NCI-H526 treated with DMSO at 0.1 percent for 48 hours (cell line): ENCODE measurements around the gene FBXL14.
"Not testable (repeated sequence)": the region's sequence is repeated elsewhere in the genome, so short reads cannot be mapped to it uniquely, and the experiment has no call there.

Experiments
- DNase-seq: peaks from one replicate; lab custom pipeline; 2025; lab: John Stamatoyannopoulos, UW

FBXL14 gene

DNA sequence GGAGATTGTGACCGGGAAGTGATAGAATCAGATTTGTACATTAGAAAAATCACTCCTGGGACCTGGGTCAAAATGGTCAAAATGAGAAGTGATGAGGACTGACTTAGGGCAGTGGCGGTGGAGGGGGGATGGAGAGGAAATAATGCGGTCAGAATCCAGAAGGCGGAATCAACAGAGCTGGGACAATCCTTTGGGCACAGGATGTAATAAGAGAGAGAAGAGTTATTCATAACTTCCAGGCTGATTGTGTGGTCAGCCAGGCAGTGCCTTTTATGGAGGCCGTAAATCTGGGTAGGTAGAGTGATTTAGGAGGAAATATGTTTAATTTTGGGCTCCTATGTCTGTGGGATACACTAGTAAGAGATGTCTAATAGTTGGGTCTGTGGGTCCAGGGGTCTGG, 21.6 kb downstream of the FBXL14 start:
- no peak for DNase-seq

GRCh38 chr12:1567852-1568251, 26.5 kb downstream of the FBXL14 start:
- DNase-seq, result no peak

- DNase-seq, result no peak
These were observed 27.8 kb downstream of the FBXL14 start for GRCh38 chr12:1566449-1567135.

DNA sequence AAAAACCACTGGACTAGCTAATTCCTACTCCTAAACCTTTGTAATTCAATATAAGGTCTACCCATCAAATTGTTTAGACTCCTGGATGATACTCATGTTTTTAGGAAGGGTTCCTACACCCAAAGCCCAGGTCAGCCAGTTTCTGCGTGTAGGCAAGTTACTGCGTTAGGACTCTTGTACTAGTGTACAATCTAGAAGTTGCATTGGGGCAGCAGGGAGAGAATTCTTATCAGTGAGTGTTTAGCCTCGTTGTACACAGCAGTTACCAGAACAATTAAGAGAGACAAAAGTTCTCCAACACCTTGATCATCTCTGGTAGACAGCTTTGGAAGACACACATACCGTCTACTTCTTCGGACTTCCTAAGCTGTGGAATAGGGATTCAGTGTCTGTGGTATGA, 29.2 kb downstream of the FBXL14 start:
- no peak for DNase-seq

- no peak for DNase-seq
These were observed 30.3 kb downstream of the FBXL14 start for GRCh38 chr12:1564067-1564466.

DNA sequence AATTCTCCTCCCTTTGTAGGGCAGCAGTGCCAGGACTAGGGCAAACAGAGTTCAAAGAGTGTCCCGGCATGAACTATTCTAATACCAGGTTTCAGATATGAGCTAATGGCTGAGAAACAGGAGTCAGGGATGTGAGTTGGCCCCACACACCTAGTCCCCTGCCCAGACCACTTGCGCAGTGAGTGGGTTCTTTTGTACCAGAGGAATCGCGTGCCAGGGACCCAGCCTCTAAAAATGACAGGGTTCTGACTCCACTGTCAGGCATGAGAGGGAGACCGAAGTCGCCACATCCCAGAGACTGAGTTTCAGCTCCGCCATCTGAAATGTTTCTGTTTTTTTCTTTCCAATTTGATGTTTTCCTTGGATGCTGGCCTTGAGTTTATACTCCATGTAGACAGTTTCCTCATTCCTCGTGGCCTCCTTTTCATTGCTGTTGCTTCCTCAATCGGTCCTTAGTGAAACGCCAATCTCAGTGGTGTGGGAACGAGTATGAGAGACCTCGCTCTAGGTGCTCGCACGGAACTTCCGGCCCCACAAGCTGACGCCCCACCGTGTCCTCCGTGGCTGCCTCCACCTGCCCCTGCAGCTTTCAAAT, 31.5 kb downstream of the FBXL14 start:
- no peak for DNase-seq

- no peak for DNase-seq
These were observed 33.7 kb downstream of the FBXL14 start for GRCh38 chr12:1560704-1561103.

- no peak for DNase-seq
These were observed 34.7 kb downstream of the FBXL14 start for GRCh38 chr12:1559676-1560091.

DNA sequence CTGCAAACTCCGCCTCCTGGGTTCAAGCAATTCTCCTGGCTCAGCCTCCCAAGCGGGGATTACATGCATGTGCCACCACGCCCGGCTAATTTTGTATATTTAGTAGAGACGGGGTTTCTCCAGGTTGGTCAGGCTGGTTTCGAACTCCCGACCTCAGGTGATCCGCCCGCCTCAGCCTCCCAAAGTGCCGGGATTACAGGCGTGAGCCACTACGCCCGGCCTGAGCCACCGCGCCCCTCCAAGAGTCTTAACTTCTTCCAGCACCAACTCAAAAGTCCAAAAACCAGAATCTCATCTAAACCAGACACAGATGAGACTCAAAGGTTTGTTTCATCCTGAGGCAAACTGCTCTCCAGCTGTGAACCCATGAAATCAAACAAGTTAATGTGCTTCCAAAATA, 36.3 kb downstream of the FBXL14 start:
- not testable (repeated sequence) for DNase-seq

DNA sequence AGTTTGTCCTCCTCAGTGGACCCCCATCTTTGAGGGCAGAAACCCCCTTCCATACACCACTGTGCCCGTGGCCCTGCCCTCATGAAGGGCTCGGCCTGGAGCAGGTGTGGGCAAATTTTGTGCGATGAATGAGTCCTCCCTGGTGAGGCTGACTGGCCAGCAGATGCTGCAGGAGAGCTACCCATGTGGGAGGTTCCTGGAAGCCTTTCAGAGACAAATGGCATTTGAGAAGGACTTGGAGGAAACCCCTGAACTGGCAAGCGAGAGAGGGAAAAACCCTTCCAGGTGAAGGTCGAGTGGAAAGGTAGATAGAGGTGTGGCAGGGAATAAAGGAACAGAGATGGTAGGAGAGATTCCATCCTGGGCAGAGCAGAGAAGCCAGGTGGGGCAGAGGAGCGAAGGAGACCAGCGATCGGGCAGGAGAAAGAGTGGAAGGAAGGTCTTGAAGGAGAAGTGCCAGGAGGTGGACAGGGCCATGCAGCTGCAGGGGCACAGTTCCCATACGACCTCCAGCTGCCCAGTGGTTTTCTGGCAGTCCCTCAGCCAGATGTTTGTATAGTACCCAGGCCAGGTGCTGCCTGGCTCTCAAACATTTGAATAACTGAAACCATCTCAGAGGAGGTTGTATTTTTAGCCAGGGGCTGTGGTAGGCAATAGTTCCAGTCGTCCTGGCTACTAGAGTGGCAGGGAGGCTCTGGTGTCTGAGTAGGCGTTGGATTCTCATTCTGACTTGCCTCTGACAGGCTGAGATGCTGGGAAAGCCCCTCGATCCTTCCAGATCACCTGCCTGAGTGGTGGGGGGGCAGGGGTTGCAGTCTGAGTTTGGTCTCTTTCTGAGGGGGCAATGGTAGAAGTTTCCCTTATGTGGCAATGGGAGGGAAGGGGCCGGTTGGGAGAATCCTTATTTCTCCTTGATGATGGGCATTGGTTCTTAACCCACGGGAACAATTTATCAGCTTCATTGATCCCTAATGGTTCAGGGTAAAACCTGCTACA, 40.1 kb downstream of the FBXL14 start:
- DNase-seq, result peak; percentile 90

DNA sequence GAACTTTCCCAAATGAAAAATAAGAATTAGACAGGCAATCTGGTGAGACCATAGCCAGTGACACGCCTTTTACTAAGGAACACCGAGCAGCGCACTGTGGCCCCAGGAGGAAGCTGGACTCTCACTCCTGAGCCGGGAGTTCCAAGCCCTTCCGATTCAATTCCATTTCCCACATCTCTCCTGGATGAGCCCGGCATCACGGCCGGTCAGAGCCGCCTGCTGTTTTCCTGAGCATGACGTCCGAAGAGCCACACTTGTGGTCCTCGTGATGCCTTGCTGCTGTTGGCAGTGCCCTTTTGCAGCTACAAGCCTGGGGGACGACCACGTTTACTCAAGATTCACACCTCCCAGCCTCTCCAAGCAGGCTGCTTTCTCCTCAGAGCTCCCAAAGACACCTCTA, 40.8 kb downstream of the FBXL14 start:
- DNase-seq, result peak; percentile 47

- DNase-seq, result no peak
These were observed 41.4 kb downstream of the FBXL14 start for GRCh38 chr12:1552911-1553491.

GRCh38 chr12:1552171-1552570, 42.2 kb downstream of the FBXL14 start:
- DNase-seq, result no peak

DNA sequence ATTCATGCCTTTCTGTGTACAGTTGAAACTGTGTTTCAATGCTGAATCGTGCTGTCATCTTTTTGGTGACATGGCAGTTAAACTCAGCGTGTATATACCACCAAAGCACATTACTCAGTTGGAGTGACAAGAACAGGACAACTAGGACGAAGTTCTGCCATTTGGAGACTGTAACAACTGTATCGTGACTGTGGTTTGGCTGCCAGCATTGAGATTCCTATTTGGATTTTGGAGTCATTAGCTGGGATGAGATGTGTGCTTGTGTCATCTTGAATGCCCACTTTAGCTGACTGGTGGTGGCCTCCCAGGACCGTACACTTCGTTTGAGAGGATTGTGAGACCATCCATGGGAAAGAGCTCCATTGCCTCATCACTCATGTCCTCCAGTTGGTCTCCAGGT, 42.9 kb downstream of the FBXL14 start:
- DNase-seq, result no peak

DNA sequence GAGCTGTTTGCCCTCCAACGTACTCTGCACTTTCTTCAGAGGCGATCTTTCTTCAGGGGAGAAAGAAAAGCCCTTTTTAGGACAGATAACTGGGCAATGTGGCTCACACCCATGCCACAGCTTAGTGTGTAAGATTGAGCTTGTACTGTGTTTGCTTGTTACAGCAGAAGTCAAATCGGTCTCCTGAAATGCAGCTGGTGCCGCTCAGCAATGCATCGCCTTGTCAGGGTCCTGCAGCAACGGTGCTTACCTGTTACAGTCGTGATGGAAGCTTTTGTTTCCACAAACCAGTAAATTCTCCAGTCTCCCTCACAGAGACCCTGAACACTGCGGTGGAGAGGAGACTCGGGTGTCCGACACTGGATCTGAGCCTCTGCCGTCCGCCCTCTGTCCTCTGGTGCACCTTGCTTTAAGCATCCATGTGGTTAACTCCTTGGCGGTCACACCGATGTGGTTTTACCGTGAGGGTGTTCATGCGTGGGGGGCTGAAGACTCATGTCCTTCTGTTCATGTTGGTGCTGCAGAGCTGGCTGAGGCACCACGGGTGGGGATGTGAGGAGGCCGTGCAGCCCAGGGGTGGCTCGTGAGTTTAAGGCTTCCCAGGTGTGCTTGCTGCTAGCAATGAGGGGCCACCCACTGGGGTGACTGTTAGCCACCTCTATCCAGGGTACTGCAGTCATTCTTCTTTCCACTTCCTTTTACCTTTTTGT, 47.3 kb downstream of the FBXL14 start:
- DNase-seq, result no peak

DNA sequence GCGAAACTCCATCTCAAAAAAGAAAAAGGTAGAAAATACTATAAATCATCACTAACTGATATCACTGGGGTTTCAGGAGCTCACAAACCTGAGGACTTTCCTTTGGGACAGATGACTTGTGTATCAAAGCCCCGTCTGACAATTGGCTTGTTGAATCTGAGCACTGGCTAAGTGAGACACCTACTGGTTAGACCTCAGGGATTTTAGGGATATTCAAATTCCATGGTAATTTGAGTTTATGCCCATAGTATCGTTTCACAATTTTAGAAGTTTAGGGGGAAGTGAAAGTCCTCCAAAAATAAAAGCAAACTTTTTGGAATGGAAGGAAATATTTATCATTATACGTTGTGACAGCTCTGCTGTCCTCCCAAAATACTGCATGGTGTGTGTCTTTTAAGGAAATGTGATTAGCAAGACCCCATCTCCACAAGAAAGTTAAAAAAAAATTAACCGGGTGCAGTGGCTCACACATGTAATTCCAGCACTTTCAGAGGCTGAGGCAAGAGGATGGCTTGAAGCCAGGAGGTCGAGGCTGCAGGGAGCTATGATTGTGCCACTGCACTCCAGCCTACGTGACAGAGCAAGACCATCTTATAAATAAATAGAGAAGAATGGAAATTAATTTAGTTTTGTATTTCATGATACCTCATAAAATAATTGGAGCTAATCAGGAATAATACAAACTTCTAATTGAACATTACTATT, 49.2 kb downstream of the FBXL14 start:
- DNase-seq, result peak; percentile 12

- no peak for DNase-seq
These were observed 51.8 kb downstream of the FBXL14 start for GRCh38 chr12:1542599-1542998.

DNA sequence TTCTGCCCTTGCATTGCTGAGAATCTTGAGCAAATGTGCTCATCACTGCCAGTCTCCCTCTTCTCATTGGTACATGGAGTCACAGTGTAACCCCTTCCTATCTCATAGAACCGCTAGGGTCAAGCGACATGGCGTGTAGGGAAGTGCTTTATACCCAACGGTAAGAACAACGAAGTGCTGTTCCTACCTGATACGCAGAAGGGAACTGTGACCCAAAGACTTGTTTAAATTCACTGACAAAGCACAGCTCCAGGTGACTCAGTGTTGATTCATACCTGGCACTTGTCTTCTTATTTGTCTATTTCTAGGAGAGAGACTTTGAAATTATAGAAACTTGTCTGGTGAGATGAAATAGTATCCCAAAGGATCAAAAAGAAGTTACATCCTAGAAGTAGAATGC, 53.7 kb downstream of the FBXL14 start:
- no peak for DNase-seq

DNA sequence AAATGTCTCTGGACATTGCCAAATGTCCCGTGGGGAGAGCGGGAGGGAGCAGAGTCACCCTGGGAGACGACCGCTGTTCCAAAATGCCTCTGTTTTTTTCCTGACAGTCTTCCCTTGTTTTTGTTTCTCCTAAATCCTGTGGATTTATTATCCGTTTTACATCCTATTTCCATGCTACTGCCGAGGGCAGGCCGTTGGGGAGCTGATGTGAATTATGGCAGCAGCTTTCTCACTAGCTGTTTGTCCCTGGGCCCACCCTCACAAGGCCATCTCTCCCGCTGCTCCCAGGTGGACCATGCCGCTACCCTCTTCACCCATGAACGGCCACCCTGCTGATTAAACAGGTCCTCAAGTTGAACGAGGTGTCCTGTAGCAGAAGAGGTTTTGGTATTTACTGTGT, 55.2 kb downstream of the FBXL14 start:
- DNase-seq, result peak; percentile 62

DNA sequence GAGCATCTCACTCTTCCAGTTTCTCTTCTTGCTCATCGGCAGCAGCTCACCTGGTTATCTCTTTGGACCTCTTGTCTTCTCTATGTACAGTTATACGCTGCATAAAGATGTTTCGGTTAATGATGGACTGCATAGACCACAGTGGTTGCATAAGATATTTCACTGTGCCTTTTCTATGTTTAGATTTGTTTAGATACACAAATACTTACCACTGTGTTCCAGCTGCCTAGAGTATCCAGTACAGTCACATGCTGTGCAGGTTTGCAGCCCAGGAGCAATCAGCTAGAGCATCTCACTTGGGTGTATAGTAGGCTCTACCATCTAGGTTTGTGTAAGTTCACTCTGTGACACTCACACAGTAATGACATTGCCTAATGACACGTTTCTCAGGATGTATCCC, 57.6 kb downstream of the FBXL14 start:
- DNase-seq, result peak; percentile 87

- no peak for DNase-seq
These were observed 59.6 kb downstream of the FBXL14 start for GRCh38 chr12:1534748-1535147.
